Fibroblast of skin of right quadriceps (primary cell): ENCODE data around the gene MOB3B.

ENCODE experiments used
- DNase-seq: peaks from one replicate; pipeline ENCODE4 v3.0.0-alpha.2; 2013

MOB3B gene

GRCh38 chr9:27333241-27334052, 196.2 kb downstream of the MOB3B start:
- DNase-seq: peak; percentile 74

- no peak for DNase-seq
Observed at GRCh38 chr9:27331393-27331792, 198.2 kb downstream of the MOB3B start.

- no peak for DNase-seq
Observed at GRCh38 chr9:27329291-27329690, 200.3 kb downstream of the MOB3B start.

- DNase-seq: no peak
Observed at GRCh38 chr9:27328483-27328882, 201.1 kb downstream of the MOB3B start.

GRCh38 chr9:27311184-27311583, 218.4 kb downstream of the MOB3B start:
- DNase-seq: no peak

- no peak for DNase-seq
Observed at GRCh38 chr9:27310582-27310981, 219.0 kb downstream of the MOB3B start.

- DNase-seq: no peak
Observed at GRCh38 chr9:27308691-27309390, 220.8 kb downstream of the MOB3B start.

- no peak for DNase-seq
Observed at GRCh38 chr9:27304521-27304920, 225.1 kb downstream of the MOB3B start.

GRCh38 chr9:27303219-27303618, 226.4 kb downstream of the MOB3B start:
- no peak for DNase-seq

GRCh38 chr9:27297050-27297449, 232.6 kb downstream of the MOB3B start, which contains the start of gene EQTN:
TSS of gene EQTN (minus strand) at chr9:27297150. CDS start at chr9:27297055, 95 bp downstream.
- DNase-seq: no peak

GRCh38 chr9:27293996-27294395, 235.6 kb downstream of the MOB3B start:
- DNase-seq: no peak

GRCh38 chr9:27292659-27293405, 236.8 kb downstream of the MOB3B start:
- DNase-seq: peak; percentile 76

GRCh38 chr9:27291292-27291691, 238.3 kb downstream of the MOB3B start:
- DNase-seq: no peak

- DNase-seq: no peak
Observed at GRCh38 chr9:27282269-27282668, 247.3 kb downstream of the MOB3B start.

- no peak for DNase-seq
Observed at GRCh38 chr9:27280860-27281259, 248.8 kb downstream of the MOB3B start.

GRCh38 chr9:27280249-27280648, 249.4 kb downstream of the MOB3B start:
- DNase-seq: no peak

- no peak for DNase-seq
Observed at GRCh38 chr9:27279611-27280010, 250.0 kb downstream of the MOB3B start.

GRCh38 chr9:27278374-27278773, 251.2 kb downstream of the MOB3B start:
- DNase-seq: no peak

- DNase-seq: peak; percentile 58
Observed at GRCh38 chr9:27276193-27277030, 253.2 kb downstream of the MOB3B start.
